ENCODE results near the gene ZG16.
"Not testable (repeated sequence)": the region's sequence is repeated elsewhere in the genome, so short reads cannot be mapped to it uniquely, and the experiment has no call there.

Gene ZG16

GRCh38 chr16:29787155-29787554, 9.1 kb downstream of the ZG16 start:
- DNase-seq (ENCODE audit: low read depth): not testable (repeated sequence)

GRCh38 chr16:29789775-29790182, 11.7 kb downstream of the ZG16 start:
- DNase-seq (ENCODE audit: low read depth): no peak

GRCh38 chr16:29790183-29790948, 12.3 kb downstream of the ZG16 start, which contains the start of gene KIF22:
Gene KIF22 (plus strand): TSS chr16:29790751. CDS start chr16:29790760, 9 bp downstream.
- peak; percentile 99 for DNase-seq (ENCODE audit: low read depth)

- DNase-seq (ENCODE audit: low read depth): no peak
Observed at GRCh38 chr16:29790949-29791844, 13.1 kb downstream of the ZG16 start.

GRCh38 chr16:29791845-29792807, 14.1 kb downstream of the ZG16 start:
- no peak for DNase-seq (ENCODE audit: low read depth)

- DNase-seq (ENCODE audit: low read depth): not testable (repeated sequence)
Observed at GRCh38 chr16:29793153-29793552, 15.1 kb downstream of the ZG16 start.

- DNase-seq (ENCODE audit: low read depth): no peak
Observed at GRCh38 chr16:29794231-29794710, 16.2 kb downstream of the ZG16 start.

GRCh38 chr16:29802416-29802935, 24.4 kb downstream of the ZG16 start:
- no peak for DNase-seq (ENCODE audit: low read depth)

GRCh38 chr16:29804020-29804419, 26.0 kb downstream of the ZG16 start:
- DNase-seq (ENCODE audit: low read depth): no peak

- DNase-seq (ENCODE audit: low read depth): no peak
Observed at GRCh38 chr16:29804455-29805231, 26.6 kb downstream of the ZG16 start.

- DNase-seq (ENCODE audit: low read depth): peak; percentile 94
Observed at GRCh38 chr16:29805232-29806098, 27.4 kb downstream of the ZG16 start.

GRCh38 chr16:29806099-29806579, 28.1 kb downstream of the ZG16 start, which contains the start of gene MAZ:
Gene MAZ (plus strand): TSS chr16:29806529. CDS start chr16:29806702, 173 bp downstream.
- DNase-seq (ENCODE audit: low read depth): no peak

- no peak for DNase-seq (ENCODE audit: low read depth)
Observed at GRCh38 chr16:29806641-29807425, 28.8 kb downstream of the ZG16 start.

- DNase-seq (ENCODE audit: low read depth): peak; percentile 70
Observed at GRCh38 chr16:29807426-29808218, 29.6 kb downstream of the ZG16 start.

- no peak for DNase-seq (ENCODE audit: low read depth)
Observed at GRCh38 chr16:29808219-29808900, 30.3 kb downstream of the ZG16 start.

- DNase-seq (ENCODE audit: low read depth): no peak
Observed at GRCh38 chr16:29809031-29809747, 31.1 kb downstream of the ZG16 start.

Data from stimulated activated CD8-positive, alpha-beta memory T cell treated with anti-CD3 and anti-CD28 coated beads, Interleukin-15, amount 100 ng/mL, for 1 hour (primary cell).